Keratinocyte (primary cell): Measurements from ENCODE around the gene CACNG3.

Experiments used
- EZH2 ChIP-seq: IDR thresholded peaks from one replicate; pipeline ENCODE4 v1.6.1; 2012; ENCODE audit warnings: inconsistent platforms, mild to moderate bottlenecking, low read length, moderate library complexity
- TF ChIP-seq, protein P1 (sequence below), 3 experiments: IDR thresholded peaks in 1 of 3; conservative IDR thresholded peaks in 1 of 3; optimal IDR thresholded peaks in 1 of 3; 2 replicates in 2 of 3; 3 replicates in 1 of 3; pipeline versions ENCODE3 to v1.5.1; 2011; ENCODE audit warnings: low read length in 3 of 3, mild to moderate bottlenecking in 3 of 3, moderate library complexity in 2 of 3, control low read depth in 1 of 3, inconsistent platforms in 1 of 3; ENCODE audit not compliant: insufficient read depth in 2 of 3; ENCODE audit errors: extremely low read depth in 1 of 3

- TF ChIP-seq, protein P1, sequence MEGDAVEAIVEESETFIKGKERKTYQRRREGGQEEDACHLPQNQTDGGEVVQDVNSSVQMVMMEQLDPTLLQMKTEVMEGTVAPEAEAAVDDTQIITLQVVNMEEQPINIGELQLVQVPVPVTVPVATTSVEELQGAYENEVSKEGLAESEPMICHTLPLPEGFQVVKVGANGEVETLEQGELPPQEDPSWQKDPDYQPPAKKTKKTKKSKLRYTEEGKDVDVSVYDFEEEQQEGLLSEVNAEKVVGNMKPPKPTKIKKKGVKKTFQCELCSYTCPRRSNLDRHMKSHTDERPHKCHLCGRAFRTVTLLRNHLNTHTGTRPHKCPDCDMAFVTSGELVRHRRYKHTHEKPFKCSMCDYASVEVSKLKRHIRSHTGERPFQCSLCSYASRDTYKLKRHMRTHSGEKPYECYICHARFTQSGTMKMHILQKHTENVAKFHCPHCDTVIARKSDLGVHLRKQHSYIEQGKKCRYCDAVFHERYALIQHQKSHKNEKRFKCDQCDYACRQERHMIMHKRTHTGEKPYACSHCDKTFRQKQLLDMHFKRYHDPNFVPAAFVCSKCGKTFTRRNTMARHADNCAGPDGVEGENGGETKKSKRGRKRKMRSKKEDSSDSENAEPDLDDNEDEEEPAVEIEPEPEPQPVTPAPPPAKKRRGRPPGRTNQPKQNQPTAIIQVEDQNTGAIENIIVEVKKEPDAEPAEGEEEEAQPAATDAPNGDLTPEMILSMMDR (optimal IDR thresholded peaks at IDR 0.05 in 1 of 3, IDR thresholded peaks at IDR 0.05 in 1 of 3, conservative IDR thresholded peaks at IDR 0.05 in 1 of 3; ENCODE audit: extremely low read depth in 1 of 3, insufficient read depth in 2 of 3, low read length in 3 of 3) = no peak
- TF ChIP-seq EZH2 = no peak
Observed at GRCh38 chr16:24218299-24218698, 37.8 kb upstream of the CACNG3 start.
